WI38 (cell line): ENCODE data around the gene UBA3.

ENCODE experiments used
- H3K4me3 ChIP-seq: 2 replicates; pipeline ENCODE4 v1.5.1; 2011; ENCODE audit warnings: low read depth, mild to moderate bottlenecking, control low read depth, low read length
- TF ChIP-seq, protein P1 (sequence below): IDR thresholded peaks from 2 replicates; pipeline ENCODE4 v1.5.1; 2012; ENCODE audit warnings: low read depth, mild to moderate bottlenecking, control low read depth, low read length

UBA3 gene

DNA sequence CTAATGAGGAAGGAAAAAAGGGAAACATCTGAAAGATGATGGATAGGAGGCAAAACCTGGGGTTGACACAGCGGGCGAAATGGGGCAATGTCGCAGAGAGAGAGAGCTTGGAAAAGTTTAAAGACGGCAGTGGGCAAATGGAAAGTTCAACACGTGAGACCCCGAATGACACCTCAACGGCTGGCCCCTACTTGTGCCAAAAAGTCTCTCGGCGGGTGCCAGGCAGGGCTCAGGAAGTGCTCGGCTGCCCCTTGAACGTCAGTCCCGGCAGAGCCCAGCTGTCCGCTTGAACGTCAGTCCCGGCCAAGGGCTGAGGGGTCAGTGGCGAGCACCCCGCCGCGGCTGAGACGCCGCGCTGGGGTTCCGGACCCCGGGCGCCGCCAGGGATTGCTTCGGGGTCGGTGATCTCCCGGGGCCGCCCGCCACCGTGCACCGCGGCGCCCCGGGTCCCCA lies 67.3 kb downstream of the UBA3 start:
- H3K4me3 ChIP-seq: peak overlapping the region; percentile 74

DNA sequence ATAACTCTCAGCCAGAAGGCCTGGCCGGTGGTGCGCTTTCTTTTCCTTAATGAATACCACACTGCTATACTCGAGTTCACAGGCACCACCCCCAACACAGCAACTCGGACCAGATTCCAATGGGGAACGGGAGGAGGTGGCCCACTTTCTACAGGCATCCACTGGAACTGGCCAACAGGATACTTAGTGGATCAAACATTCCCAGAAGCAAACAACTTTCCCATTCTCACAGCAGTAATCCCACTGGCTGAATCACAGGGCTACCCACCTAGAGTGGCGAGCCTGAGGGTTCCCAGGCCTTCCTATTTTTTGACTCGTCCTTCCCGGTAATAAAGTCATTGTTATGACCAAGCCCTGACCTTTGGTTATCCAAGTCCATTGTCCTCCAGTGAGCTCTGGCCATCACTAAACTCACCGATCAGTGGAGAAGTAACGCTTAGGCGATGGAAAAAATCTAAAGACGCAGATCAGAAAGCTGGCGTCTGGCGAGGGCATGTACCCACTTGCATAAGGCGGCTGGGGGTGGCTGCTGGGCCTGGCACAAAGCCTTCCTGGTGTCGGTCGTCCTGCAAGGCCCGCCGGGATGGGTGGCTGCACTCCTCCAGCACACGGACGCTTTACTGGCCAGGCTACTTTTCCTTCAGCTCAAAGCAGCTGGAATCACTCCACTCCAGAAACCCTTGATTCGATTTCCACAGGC lies 67.9 kb downstream of the UBA3 start:
- peak overlapping the region; percentile 74 for H3K4me3 ChIP-seq
- TF ChIP-seq, protein P1, sequence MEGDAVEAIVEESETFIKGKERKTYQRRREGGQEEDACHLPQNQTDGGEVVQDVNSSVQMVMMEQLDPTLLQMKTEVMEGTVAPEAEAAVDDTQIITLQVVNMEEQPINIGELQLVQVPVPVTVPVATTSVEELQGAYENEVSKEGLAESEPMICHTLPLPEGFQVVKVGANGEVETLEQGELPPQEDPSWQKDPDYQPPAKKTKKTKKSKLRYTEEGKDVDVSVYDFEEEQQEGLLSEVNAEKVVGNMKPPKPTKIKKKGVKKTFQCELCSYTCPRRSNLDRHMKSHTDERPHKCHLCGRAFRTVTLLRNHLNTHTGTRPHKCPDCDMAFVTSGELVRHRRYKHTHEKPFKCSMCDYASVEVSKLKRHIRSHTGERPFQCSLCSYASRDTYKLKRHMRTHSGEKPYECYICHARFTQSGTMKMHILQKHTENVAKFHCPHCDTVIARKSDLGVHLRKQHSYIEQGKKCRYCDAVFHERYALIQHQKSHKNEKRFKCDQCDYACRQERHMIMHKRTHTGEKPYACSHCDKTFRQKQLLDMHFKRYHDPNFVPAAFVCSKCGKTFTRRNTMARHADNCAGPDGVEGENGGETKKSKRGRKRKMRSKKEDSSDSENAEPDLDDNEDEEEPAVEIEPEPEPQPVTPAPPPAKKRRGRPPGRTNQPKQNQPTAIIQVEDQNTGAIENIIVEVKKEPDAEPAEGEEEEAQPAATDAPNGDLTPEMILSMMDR: no peak

More for the DNA sequence above, 67.3 kb downstream of the UBA3 start:
- TF ChIP-seq, protein P1: no peak

DNA sequence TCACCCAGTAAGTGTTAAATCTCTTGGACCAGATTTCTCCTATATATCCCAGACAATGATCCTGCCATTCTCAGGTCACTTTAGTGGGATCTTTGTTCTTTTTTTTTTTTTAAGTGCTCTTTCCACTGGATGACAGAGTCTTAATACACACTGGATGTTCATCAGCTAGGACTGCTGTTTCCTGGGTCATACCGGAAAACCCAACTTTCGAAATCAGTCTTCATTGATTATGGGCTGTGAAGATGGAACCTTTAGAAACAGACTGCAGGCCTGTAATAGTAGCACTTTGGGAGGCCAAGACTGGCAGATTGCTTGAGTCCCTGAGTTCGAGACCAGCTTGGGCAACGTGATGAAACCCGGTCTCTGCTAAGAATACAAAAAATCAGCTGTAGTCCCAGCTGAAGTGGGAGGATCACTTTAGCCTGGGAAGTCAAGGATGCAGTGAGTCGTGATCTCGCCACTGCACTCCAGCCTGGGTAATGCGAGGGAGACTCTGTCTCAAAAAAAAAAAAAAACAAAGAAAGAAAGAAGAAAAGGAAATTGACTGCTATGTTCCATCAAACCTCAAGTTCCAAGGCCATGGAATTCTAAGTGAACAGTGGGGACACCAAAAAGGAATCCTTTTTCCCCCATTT lies 69.0 kb downstream of the UBA3 start:
- H3K4me3 ChIP-seq: no peak overlapping the region

DNA sequence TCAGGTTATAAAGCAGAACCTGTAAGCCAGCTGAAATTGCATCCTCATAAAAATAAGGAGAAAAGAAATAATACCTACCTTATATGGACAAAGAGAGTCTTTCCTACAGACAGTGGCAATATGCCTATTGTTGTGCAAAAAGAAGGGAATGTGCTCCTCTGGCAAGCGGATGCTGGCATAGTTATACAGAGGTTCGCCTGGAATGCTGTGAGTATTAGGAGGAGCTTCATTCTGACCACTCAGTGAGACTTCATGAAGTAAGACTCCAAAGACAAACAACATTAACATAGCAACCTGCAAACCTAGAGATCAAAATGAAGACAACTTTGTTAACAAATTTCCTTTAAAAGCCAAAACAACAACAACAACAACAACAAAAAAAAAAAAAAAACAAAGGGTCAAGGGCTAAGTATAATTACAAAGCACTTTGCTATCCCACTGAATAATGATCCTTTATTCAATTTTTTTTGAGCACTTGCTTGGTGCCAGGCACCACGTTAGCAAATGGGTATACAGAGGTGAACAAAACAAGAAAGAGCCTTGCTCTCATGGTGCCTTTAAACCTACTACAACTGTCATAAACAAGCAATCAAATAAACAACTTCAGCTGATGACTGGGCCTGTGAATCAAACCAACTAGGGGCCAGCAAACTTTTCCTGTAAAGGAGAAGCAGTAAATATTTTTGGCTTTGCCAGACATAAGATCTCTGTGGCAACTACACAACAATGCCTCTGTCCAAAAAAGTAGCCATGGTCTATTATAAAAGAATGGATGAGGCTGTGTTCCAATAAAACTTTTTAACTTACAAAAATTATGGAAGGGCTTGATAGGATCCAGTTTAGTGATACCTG lies 70.4 kb downstream of the UBA3 start:
- no peak overlapping the region for H3K4me3 ChIP-seq
- TF ChIP-seq, protein P1: no peak

More for the DNA sequence above, 69.0 kb downstream of the UBA3 start:
- TF ChIP-seq, protein P1: no peak

DNA sequence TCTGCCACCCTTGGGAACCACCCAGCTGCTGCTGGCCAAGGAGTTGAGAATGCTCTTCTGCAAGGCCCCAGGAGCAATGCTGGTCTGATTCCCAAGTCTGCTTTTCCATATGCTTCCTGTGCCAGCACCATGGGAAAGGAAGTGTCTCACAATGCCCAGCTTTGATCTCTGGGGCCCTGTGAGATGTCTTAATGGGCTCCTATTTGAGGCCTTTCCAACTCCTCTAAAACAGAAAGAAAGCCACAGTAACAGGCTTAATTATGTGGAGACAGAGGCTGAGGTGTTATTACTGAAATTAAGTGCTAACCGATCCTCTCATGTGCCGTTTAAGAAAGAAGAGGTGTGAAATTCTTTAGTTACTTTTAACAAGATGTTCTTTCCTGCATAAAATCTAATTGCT lies 71.2 kb downstream of the UBA3 start:
- no peak overlapping the region for H3K4me3 ChIP-seq
- TF ChIP-seq, protein P1: no peak

- TF ChIP-seq, protein P1: no peak
Observed at GRCh38 chr3:69005791-69006482, 74.2 kb downstream of the UBA3 start.

More at GRCh38 chr3:69005791-69006482, 74.2 kb downstream of the UBA3 start:
- no peak overlapping the region for H3K4me3 ChIP-seq
